ENCODE results near the gene SPEF2.
"Not testable (repeated sequence)": the region's sequence is repeated elsewhere in the genome, so short reads cannot be mapped to it uniquely, and the experiment has no call there.

SPEF2 gene

DNA sequence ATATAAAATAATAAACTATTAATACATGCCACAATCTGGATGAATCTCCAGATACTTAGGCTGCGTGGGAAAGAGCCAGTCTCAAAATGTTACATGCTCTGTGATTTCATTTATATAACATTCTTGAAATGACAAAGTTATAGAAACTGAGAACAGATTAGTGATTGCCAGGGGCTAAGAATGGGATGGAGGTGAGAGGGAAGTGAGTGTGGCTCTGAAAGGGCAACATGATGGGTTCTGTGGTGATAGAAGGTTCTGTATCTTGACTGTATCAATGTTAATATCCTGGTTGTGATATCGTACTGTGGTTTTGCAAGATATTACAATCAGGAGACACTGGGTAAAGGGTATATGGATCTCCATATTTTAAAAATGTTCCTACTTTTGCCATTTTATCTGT, 50.7 kb downstream of the SPEF2 start:
- H3K27ac ChIP-seq (ENCODE audit: low read depth, low read length) = no peak overlapping the region
- no peaks in the 10 kb centered on the region for H3K9me3 ChIP-seq (ENCODE audit: control insufficient read depth, insufficient read depth, low read length)
- peaks cover 17% of the 10 kb centered on the region for H3K4me1 ChIP-seq (ENCODE audit: control insufficient read depth, low read length)
- no peaks in the 10 kb centered on the region for H3K9me2 ChIP-seq (replicated peaks; ENCODE audit: control insufficient read depth, low read length)
- H3K79me2 ChIP-seq (ENCODE audit: control insufficient read depth, low read length) = no peaks in the 10 kb centered on the region
- H3F3A ChIP-seq (ENCODE audit: control insufficient read depth, insufficient read depth) = no peaks in the 10 kb centered on the region
- TF ChIP-seq, protein P1, sequence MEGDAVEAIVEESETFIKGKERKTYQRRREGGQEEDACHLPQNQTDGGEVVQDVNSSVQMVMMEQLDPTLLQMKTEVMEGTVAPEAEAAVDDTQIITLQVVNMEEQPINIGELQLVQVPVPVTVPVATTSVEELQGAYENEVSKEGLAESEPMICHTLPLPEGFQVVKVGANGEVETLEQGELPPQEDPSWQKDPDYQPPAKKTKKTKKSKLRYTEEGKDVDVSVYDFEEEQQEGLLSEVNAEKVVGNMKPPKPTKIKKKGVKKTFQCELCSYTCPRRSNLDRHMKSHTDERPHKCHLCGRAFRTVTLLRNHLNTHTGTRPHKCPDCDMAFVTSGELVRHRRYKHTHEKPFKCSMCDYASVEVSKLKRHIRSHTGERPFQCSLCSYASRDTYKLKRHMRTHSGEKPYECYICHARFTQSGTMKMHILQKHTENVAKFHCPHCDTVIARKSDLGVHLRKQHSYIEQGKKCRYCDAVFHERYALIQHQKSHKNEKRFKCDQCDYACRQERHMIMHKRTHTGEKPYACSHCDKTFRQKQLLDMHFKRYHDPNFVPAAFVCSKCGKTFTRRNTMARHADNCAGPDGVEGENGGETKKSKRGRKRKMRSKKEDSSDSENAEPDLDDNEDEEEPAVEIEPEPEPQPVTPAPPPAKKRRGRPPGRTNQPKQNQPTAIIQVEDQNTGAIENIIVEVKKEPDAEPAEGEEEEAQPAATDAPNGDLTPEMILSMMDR (IDR thresholded peaks at IDR 0.05; ENCODE audit: low read depth, low read length, poor library complexity, severe bottlenecking) = no peak
- no peak for TF ChIP-seq EZH2phosphoT487 (IDR thresholded peaks at IDR 0.05; ENCODE audit: borderline replicate concordance, low read length)
- H3K4me2 ChIP-seq (ENCODE audit: low read length) = no peak overlapping the region
- no peaks in the 10 kb centered on the region for H3K27me3 ChIP-seq (ENCODE audit: control insufficient read depth, low read length)
- no peak overlapping the region for H3K4me3 ChIP-seq (ENCODE audit: low read length)
- no peaks in the 10 kb centered on the region for H3K36me3 ChIP-seq (ENCODE audit: control insufficient read depth, low read length)
- H4K20me1 ChIP-seq (ENCODE audit: control insufficient read depth, insufficient read depth, low read depth, low read length) = no peaks in the 10 kb centered on the region

DNA sequence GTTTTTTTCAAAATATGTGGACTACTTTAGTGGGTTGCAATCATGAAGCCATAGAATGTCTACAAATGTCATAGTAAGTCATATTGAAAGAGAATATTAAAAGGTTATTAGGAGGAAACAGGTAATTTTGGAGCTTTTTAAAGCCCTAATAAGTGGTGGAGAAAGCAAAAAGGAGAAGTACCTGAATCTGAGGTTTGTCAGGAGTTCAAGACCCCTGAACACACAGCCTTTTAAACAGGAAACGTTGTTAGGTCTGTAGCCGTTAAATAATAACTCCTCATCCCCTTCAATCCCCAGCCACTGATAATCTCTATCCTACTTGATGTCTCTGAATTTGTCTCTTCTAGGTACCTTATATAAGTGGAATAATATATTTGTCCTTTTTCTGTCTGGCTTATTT, 51.1 kb downstream of the SPEF2 start:
- no peak overlapping the region for H3K4me3 ChIP-seq (ENCODE audit: low read length)
- no peaks in the 10 kb centered on the region for H3K79me2 ChIP-seq (ENCODE audit: control insufficient read depth, low read length)
- no peaks in the 10 kb centered on the region for H3K9me3 ChIP-seq (ENCODE audit: control insufficient read depth, insufficient read depth, low read length)
- H3K9me2 ChIP-seq (replicated peaks; ENCODE audit: control insufficient read depth, low read length) = no peaks in the 10 kb centered on the region
- no peaks in the 10 kb centered on the region for H4K20me1 ChIP-seq (ENCODE audit: control insufficient read depth, insufficient read depth, low read depth, low read length)
- no peak for TF ChIP-seq EZH2phosphoT487 (IDR thresholded peaks at IDR 0.05; ENCODE audit: borderline replicate concordance, low read length)
- TF ChIP-seq, protein P1 (IDR thresholded peaks at IDR 0.05; ENCODE audit: low read depth, low read length, poor library complexity, severe bottlenecking) = no peak
- H3K27ac ChIP-seq (ENCODE audit: low read depth, low read length) = no peak overlapping the region
- H3F3A ChIP-seq (ENCODE audit: control insufficient read depth, insufficient read depth) = no peaks in the 10 kb centered on the region
- H3K4me2 ChIP-seq (ENCODE audit: low read length) = no peak overlapping the region
- peaks cover 17% of the 10 kb centered on the region for H3K4me1 ChIP-seq (ENCODE audit: control insufficient read depth, low read length)
- no peaks in the 10 kb centered on the region for H3K27me3 ChIP-seq (ENCODE audit: control insufficient read depth, low read length)
- H3K36me3 ChIP-seq (ENCODE audit: control insufficient read depth, low read length) = no peaks in the 10 kb centered on the region

DNA sequence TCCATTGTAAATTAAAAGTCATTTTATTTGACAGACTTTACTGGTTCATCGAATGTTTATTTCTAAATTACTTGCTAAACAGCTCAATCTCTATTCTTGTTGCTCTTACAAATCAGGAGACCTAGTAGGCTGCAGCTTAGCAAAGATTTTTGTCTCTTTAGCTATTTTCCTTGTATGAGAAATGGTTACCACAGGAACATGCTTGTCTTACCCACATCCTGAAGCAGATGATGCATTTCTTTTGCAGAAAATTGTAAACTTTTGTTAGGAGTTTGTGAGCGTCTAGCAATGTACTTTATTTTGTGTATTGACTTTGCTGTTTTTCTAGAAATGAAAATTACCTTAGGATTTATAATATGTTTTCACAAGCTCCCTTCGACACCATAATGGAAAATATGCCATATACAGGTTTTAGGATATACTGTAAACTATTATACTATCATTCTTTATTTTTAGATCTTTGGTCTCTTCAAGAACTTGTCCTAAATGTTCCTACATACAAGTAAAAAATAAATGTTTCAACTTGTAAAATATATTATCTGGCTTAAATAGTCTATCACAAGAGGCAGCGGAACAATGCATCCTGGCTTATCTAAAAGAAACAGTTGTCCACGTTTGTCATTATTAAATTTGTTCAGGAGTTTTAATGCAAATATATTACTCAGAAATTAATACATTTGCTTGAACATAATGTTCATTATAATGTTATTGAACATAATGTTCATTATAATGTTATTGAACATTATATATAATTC, 54.1 kb downstream of the SPEF2 start:
- Histone ChIP-seq H4K20me1 (ENCODE audit: control insufficient read depth, insufficient read depth, low read depth, low read length) (no peaks in the 10 kb centered on the region), H3K9me2 (replicated peaks; ENCODE audit: control insufficient read depth, low read length) (no peaks in the 10 kb centered on the region), H3K4me2 (ENCODE audit: low read length) (no peak overlapping the region), H3K4me1 (ENCODE audit: control insufficient read depth, low read length) (0 out of 2 replicates have a peak, but pooled peaks cover 12% of the 10 kb centered on the region), H3F3A (ENCODE audit: control insufficient read depth, insufficient read depth) (no peaks in the 10 kb centered on the region), H3K4me3 (ENCODE audit: low read length) (no peak overlapping the region), H3K36me3 (ENCODE audit: control insufficient read depth, low read length) (no peaks in the 10 kb centered on the region), H3K27me3 (ENCODE audit: control insufficient read depth, low read length) (no peaks in the 10 kb centered on the region), H3K79me2 (ENCODE audit: control insufficient read depth, low read length) (no peaks in the 10 kb centered on the region), H3K27ac (ENCODE audit: low read depth, low read length) (no peak overlapping the region), H3K9me3 (ENCODE audit: control insufficient read depth, insufficient read depth, low read length) (no peaks in the 10 kb centered on the region)
- TF ChIP-seq, protein P1 (IDR thresholded peaks at IDR 0.05; ENCODE audit: low read depth, low read length, poor library complexity, severe bottlenecking) = no peak
- TF ChIP-seq EZH2phosphoT487 (IDR thresholded peaks at IDR 0.05; ENCODE audit: borderline replicate concordance, low read length) = no peak

DNA sequence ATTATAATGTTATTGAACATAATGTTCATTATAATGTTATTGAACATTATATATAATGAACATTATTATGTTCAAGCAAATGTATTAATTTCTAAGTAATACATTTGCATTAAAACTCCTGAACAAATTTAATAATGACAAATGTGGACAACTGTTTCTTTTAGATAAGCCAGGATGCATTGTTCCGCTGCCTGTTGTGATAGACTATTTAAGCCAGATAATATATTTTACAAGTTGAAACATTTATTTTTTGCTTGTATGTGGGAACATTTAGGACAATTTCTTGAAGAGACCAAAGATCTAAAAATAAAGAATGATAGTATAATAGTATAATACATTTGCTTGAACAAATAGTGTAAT, 54.6 kb downstream of the SPEF2 start:
- H3K79me2 ChIP-seq (ENCODE audit: control insufficient read depth, low read length); H3K9me2 ChIP-seq (replicated peaks; ENCODE audit: control insufficient read depth, low read length); H4K20me1 ChIP-seq (ENCODE audit: control insufficient read depth, insufficient read depth, low read depth, low read length); H3K4me2 ChIP-seq (ENCODE audit: low read length); H3K9me3 ChIP-seq (ENCODE audit: control insufficient read depth, insufficient read depth, low read length); H3F3A ChIP-seq (ENCODE audit: control insufficient read depth, insufficient read depth); H3K4me3 ChIP-seq (ENCODE audit: low read length); H3K27ac ChIP-seq (ENCODE audit: low read depth, low read length); H3K27me3 ChIP-seq (ENCODE audit: control insufficient read depth, low read length); H3K36me3 ChIP-seq (ENCODE audit: control insufficient read depth, low read length): not testable (repeated sequence)
- H3K4me1 ChIP-seq (ENCODE audit: control insufficient read depth, low read length) = 0 out of 2 replicates have a peak, but pooled peaks cover 12% of the 10 kb centered on the region

All from DOHH2 (cell line).